Activated CD8-positive, alpha-beta memory T cell treated with anti-CD3 and anti-CD28 coated beads, Interleukin-2, amount 50 U/mL, for 48 hours (primary cell): ENCODE results near the gene SSRP1.
"Not testable (repeated sequence)": the region's sequence is repeated elsewhere in the genome, so short reads cannot be mapped to it uniquely, and the experiment has no call there.

Experiments
- DNase-seq: peaks from one replicate; pipeline ENCODE4 v3.0.0-alpha.2; 2020

The SSRP1 gene

DNA sequence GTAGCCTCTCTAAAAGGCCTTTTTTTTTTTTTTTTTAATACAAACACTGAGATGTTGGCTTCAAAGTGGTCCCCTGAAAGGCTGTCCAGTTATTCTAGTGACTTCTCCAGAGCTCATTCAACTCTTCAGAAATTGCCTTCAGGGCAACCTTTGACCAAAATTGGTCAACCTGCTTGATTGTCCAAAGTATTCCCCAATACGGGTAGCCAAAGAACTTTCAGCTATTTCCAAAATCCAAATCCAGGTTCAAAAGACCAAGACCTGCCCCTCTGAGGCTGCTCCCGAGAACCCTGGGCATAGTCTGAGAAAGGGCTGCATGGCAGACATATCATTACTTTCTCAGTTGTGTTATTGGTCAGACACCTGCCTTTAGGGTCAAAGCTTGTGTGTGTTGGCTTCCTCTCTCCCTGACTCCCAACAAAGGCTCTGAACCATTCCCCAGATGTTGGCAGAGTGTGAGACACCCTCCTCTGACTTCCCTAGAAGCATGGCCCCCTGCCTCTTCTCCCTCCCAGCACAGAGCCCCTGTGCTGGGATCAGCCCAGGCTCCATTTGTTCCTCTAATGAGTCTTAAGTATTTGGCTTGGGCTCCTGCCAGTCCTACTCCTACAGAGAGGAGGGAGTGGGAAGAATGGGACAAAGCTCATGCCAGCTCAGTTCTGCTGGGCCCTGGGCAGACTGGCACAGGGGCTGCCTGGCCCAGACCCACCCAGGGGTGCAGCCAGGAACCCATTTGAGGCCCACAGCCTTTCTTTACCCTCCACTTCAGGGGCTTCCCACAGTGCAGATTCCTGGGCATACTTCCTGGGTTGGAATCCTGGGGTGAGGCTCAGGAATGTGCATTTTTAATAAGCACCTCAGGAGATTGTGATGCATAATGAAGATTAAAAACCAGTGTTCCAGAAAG, 41.2 kb downstream of the SSRP1 start:
- no peak for DNase-seq

DNA sequence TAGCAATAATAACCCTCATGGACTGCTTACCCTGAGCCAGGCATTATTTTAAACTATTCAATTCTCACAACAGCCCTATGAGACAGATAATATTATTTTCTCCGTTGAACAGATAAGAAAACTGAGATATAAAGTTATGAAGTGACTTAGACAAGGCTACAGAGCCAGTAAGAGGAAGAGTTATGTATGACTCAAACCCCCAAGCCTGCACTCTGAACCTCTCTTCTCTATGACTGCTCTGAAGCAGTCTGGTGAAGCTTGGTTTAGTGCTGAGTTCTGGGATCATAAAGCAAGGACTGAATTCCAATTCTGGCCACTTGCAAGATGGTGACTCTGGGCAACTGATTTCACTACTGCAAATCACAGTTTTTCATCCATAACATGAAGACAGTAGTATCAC, 45.4 kb downstream of the SSRP1 start:
- DNase-seq, result no peak

DNA sequence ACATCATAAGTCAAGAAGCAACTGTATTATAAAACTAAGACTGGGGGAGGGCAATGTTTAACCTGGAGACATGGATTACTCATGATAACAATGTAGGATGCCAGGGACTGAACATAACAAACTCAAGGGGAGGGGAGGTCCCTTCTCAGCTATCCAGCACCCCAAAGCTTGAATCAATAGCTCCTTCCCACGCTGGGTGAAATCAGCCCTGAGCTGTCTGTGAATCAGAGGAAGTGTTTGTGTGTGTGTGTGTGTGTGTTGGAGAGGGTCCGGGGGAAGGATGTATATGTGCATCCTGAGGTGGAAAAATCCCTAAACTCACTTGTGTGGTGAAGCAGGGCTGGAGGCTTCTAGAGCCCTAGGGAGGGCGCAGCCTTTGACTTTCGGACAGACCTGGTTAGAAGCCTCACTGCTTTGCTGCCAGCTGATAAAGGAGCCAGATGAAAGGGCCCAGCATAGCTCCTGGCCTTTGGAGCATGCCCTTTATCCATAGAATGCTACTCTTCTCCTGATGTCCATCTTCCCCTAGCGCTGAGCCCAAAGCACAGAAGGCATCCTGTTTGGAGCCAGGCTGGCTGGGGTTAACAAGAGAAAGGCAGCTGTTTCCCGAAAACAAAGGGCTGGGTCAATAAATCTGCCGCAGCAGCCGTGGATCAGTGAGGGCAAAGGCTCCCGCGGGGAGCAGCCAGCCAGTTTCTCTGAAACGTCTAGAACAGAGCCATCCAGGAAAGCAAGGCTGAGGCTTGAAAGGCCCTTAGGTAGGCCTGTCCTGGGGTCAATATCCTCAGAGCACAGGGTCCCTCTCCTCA, 46.7 kb downstream of the SSRP1 start:
- DNase-seq, result no peak

DNA sequence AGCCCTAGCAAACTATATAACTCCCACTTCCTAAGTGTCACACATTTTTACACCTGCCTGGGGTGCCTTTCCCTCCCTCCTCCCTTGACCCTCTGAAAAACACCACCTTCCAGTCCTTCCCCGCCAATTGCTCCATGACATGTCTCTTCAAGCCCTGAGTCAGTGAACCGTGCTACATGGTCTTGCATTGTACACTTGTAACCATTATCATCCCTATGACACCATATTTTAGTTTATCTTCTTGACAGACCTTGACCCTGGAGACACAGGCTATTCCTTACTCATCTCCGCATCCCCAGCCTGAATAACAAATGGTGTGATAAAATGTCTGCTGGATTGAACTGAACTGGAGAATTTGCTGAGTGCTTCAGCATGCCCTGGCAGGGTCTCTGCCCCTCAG, 47.8 kb downstream of the SSRP1 start:
- no peak for DNase-seq

DNA sequence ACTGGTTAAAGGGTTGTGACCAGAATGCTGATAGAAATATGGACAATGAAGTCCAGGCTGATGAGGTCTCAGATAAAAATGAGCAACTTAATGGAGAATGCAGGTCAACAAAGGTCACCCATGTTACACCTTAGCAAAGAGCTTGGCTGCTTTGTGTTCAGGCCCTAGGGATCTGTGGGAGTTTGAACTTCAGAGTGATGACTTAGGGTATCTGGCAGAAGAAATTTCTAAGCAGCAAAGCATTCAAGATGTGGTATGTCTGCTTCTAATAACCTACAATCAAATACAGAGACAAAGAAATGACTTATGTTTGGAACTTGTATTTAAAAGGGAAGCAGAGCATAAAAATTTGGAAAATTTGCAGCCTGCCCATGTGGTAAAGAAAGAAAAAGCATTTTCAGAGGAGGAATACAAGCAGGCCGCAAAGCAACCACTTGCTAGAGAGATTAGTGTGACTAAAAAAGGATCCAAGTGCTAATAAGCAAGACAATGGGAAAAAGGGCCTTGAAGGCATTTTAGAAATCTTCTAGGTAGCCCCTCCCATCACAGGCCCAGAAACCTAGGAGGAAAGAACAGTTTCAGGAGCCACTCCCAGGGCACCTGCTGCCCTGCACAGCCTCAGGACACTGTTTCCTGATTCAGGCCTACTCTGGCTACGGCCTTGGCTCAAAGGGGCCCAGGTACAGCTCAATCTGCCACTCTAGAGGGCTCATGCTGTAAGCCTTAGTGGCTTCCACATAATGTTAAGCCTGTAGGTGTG, 52.3 kb downstream of the SSRP1 start:
- DNase-seq, result no peak

DNA sequence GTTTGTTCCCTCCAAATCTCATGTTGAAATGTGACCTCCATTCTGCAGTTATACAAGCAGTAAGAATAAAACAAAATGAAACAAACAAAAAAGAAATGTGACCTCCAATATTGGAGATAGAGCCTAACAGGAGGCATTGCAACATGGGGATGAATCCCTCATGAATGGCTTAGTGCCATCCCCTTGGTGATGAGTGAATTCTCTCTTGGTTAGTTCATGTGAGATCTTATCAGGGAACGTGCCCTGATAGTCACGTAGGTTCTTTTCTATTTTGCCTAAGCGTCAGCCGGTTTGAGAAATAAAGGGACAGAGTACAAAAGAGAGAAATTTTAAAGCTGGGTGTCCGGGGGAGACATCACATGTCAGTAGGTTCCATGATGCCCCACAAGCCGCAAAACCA, 54.1 kb downstream of the SSRP1 start:
- not testable (repeated sequence) for DNase-seq

DNA sequence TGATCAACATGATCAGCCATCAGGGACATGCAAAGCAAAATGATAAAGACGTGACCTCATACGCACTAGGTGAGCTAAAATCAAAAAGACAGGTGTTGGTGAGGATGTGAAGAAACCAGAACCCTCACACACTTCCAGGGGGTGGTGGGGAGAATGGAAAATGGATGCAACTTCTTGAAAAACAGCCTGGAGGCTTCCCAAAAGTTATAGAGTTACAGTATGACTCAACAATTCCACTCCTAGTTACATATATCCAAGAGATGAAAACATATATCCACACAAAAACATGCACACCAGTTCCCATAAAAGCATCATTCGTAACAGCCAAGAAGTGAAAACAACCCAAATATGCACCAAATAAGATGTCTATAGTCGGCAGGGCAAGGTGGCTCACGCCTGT, 56.6 kb downstream of the SSRP1 start:
- DNase-seq, result no peak

DNA sequence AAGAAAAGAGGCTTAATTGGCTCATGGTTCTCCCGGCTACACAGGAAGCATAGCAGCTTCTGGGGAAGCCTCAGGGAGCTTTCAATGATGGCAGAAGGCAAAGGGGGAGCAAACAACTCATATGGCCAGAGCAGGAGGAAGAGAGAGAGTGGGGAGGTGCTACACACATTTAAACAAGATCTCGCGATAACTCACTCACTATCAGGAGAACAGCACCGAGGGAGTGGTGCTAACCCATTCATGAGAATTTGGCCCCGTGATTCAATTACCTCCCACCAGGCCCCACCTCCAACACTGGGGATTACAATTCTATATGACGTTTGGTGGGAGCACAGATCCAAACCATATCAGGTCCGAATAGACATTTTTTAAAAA, 57.0 kb downstream of the SSRP1 start:
- no peak for DNase-seq

DNA sequence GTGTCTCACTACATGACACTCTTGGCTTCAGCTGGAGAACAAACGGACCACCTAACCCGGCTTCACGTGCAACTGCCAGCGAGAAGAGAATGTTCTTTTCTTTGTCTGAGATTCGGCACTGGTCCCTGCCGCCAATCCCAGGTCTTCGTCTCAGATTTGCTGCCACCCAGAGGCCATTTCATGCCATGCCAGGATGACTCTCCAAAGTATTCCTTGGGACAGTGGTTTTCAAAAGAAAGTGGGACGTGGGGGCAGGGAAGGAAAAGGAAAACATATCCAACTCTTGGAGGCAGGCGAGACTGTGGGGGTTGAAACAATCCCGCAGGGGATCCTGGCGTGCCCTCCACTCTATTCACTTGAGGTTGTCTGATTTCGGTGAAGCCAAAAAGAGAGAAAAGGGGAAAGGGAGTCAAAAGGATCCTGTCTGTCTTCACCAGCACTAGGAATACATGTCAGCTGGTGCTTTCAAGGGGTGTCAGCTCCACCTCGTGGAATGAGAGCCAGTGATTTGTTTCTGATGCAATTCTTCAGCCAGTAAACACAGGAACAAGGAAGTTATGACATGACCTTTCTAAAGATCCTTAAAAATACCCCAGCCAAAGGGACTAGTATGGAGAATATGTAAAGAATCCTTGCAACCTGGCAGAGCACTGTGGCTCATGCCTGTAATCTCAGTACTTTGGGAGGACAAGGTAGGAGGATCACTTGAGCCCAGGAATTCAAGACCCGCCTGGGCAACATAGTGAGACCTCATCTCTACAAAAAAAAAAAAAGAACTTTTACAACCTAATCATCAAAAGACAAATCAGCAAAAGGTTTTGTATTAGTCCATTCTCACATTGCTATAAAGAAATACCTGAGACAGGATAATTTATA, 57.6 kb downstream of the SSRP1 start:
- DNase-seq, result peak; percentile 65

DNA sequence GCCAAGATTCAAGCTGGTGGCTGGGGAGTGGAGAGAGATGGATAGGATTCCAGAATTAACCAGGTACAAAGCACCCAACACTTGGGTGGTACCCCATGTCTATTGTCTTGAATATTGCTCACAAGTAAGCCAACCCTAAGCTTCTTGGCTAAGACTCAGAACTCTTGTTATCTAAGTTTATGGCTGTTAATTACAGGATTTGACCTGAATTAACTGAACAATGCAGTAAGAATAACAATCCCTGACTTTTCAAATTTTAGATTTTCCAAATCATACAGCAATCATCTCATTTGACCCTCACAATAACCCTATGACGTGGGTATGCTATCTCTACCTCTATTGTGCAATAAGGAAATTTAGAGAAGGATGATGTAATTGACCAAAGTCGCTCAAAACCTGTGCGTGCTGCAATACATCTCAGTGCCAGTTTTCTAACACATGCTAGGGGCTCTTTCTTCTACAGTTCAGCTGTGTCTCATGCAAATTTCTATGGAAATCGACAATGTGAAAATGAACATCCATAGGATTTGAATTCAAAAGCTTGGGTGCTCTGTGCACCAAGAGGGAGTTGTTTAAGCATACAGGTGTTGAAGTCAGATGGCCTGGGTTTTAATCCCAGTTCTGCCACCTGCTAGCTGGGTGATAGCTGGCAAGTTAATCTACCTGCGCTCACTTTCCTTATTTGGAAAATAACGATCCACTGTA, 58.6 kb downstream of the SSRP1 start:
- no peak for DNase-seq

DNA sequence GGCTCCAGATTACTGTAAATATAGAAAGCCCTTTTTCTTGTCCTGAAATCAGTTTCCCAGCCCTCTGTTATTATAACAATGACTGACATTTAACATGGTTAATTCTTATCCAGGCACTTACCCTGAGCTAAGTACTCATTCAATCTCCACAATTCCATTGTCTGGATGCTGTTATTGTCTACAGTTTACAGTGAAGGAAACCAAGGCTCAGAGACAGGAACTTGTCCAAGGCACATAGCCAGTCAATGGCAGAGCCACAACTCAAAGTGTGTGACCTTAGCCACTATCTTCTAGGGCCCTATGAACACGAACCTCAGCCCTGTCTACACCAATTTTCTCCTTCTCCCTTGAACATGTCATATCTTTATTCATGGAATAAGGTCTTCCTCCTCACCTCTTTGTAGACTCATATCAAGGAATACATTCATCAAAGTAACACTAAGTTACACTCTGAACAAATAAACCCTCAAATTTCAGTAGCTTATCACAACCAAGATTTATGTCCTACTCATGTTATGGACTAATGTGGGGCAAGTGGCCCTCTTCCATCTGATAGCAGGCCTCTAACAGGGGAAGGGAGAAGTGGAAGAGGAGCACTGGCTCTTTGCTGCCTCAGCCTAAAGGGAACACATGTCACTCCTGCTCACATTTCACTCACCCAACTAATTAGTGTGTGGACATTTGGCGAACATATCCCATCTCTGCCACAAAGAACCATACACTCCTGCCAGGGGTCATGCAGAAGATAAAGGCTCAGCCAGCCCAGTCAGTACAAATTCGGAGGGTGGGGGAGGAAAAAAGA, 59.3 kb downstream of the SSRP1 start:
- no peak for DNase-seq
